Lower leg skin (tissue), 3 donors: ENCODE results near the gene DEDD2.
"Not testable (repeated sequence)": the region's sequence is repeated elsewhere in the genome, so short reads cannot be mapped to it uniquely, and the experiment has no call there.

Experiments used
- CTCF ChIP-seq, 3 donors: fragments of 450-650 bp; IDR thresholded peaks; one replicate each; pipeline ENCODE4 v1.5.1; 2016; ENCODE audit warnings: antibody characterized with exemption in 3 of 3, mild to moderate bottlenecking in 3 of 3, moderate library complexity in 2 of 3
- POLR2A ChIP-seq, 2 donors: fragments of 450-650 bp; IDR thresholded peaks; one replicate each; pipeline ENCODE4 v1.6.1; 2016 to 2017; ENCODE audit warnings: antibody characterized with exemption in 2 of 2, mild to moderate bottlenecking in 1 of 2, moderate library complexity in 1 of 2

GRCh38 chr19:42266105-42266504, 48.6 kb upstream of the DEDD2 start:
- TF ChIP-seq CTCF, POLR2A (IDR thresholded peaks at IDR 0.05): not testable (repeated sequence)
